GM12875 (cell line): ENCODE results near the gene RRAD.

Experiments used
- H3K4me3 ChIP-seq: one replicate; pipeline ENCODE4 v1.5.1; 2011; ENCODE audit warnings: low read depth, low read length, control low read depth
- TF ChIP-seq, protein P1 (sequence below): IDR thresholded peaks from 2 replicates; pipeline ENCODE4 v1.5.1; 2011; ENCODE audit warnings: low read depth, mild to moderate bottlenecking, control low read depth, inconsistent platforms, low read length, moderate library complexity, borderline replicate concordance; ENCODE audit not compliant: insufficient read depth

RRAD gene

DNA sequence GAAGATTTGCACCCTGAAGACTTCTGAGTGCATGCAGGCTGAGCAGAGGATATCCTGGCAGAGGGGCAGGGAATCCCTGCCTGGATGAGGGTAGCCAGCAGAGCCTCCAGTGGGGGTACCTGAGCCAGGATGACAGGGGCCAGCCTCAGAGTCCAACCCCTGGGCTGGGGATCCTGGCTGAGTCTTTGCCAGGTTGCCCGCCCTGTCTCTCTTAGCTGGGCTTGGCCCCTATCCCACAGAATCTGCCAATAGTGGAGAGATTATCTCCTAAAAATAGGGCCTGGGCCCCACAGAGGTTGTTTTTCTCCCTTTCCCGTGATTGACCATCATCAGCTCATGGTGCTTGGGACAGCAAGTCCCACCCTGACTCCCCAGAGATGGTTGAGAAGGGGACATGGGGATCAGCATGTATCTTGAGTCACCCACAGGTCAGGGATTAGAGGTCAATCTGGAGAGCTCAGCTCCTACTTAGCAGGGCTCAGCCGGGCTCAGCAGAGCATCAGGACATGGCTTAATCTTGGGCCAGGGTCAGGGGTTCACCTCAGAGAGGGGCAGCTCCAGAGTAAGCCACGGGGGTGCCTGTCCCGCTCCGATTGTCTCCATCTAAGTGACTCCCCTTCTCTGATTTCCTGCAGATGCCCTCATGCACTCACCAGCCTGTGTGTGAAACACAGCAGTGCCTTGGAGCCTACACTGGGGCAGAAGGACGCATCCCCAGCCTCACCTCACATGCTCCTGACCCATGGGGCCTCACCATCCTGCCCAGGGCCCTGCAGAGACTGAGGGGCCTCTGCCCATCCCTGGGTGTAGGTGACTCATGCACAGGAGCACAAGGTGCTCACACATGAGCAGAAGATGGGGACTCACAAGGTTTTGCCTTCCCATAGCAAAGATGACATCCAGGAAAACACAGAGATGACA is 18.2 kb downstream of the RRAD start:
- no peak overlapping the region for H3K4me3 ChIP-seq

DNA sequence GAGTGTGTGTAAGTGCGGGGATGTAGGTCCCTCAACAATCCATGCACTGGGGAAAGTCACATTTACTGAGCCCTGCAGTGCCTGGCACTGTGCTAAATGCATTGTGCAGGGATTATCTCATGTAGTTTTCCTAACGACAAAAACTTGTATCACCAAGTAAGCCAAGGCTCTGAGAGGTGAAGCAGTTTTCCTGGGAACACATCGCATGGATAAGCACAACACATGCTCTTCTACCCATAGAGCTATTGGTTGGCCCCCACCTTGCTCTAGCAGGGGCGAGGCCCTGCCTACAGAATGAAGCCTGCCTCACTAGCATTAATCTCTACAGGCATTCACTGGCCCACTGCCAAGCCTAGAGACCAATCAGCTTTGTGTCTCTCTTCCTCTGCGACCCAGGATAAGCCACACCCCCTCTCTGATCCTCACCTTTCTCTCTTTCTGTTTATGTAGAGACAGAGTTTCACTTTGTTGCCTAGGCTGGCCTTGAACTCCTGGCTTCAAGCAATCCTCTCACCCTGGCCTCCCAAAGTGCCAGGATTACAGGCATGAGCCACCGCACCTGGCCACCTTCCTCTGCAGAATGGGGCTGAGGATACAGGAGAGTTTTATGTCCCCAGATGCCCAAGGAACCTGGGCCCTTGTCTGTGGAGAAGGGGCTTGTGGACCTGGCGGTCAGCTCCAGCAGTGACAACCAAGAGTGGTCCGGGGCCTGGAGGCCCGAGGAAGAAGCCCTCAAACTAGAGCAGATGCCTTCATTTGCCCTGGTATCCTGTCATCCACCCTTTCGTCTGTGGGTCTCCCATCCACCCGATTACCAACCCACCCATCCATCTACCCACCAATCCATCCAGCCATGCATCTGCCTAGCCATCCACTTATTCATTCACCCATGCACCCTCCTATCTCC is 19.4 kb downstream of the RRAD start:
- H3K4me3 ChIP-seq, result no peak overlapping the region
- TF ChIP-seq, protein P1, sequence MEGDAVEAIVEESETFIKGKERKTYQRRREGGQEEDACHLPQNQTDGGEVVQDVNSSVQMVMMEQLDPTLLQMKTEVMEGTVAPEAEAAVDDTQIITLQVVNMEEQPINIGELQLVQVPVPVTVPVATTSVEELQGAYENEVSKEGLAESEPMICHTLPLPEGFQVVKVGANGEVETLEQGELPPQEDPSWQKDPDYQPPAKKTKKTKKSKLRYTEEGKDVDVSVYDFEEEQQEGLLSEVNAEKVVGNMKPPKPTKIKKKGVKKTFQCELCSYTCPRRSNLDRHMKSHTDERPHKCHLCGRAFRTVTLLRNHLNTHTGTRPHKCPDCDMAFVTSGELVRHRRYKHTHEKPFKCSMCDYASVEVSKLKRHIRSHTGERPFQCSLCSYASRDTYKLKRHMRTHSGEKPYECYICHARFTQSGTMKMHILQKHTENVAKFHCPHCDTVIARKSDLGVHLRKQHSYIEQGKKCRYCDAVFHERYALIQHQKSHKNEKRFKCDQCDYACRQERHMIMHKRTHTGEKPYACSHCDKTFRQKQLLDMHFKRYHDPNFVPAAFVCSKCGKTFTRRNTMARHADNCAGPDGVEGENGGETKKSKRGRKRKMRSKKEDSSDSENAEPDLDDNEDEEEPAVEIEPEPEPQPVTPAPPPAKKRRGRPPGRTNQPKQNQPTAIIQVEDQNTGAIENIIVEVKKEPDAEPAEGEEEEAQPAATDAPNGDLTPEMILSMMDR, result no peak

More for the DNA sequence above, 18.2 kb downstream of the RRAD start:
- TF ChIP-seq, protein P1, result no peak

DNA sequence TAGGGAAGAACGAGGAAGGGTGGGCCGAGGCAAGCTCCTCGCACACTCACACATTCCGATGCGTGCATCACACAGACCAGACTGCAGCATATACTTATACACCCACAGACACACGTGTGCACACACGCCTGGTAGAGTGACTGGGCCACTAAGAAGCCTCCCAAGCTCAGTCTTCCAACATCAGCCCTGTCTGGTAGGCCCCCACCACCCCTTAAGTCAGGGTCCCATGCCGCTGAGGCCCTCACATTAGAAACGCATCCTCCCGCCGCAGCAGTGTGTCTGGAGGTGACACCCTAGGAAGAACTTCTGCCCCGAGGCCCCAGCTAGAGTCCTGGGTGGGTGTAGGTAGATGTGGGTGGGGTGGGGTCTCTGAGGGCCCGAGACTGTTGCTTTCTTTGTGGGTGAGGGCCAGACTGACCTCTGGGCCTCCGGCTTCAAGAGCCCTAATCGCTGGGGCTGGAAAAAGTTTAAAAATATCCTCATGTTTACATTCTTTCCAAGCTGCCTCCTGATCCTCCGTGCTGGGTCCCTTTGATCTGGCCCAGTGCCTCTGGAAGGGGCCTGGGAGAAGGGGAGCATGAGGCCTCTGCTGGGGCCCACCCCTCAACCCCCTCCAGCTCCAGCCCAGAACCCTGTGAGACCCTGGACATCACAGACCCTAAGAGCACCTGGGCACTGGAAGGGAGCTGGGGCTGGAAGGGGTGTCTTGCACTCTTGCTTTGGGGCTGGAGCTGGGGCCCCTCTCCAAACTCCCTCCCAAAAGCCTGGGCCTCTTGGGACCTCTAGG is 20.3 kb downstream of the RRAD start:
- TF ChIP-seq, protein P1, result no peak
- no peak overlapping the region for H3K4me3 ChIP-seq

DNA sequence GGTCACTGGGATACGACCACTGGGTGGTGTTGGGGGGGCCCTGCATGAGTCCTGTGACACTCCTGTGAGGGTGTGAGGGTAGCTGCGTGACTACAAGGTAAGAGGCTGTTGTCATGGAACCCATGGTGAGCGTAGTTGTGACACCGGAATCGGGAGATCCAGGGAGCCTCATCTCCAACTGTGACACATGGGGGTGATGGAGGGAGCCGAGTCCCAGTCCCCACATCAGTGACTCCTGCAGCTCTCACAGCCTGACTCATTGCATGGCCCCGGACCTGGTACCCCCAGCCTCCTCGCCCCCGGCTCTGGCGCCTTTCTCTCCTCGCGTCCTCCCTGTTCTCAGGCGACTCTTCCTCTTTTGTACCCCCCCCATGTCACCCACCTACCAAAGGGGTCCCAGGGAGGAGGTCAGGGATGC is 20.9 kb downstream of the RRAD start:
- H3K4me3 ChIP-seq, result no peak overlapping the region
- TF ChIP-seq, protein P1, result no peak

DNA sequence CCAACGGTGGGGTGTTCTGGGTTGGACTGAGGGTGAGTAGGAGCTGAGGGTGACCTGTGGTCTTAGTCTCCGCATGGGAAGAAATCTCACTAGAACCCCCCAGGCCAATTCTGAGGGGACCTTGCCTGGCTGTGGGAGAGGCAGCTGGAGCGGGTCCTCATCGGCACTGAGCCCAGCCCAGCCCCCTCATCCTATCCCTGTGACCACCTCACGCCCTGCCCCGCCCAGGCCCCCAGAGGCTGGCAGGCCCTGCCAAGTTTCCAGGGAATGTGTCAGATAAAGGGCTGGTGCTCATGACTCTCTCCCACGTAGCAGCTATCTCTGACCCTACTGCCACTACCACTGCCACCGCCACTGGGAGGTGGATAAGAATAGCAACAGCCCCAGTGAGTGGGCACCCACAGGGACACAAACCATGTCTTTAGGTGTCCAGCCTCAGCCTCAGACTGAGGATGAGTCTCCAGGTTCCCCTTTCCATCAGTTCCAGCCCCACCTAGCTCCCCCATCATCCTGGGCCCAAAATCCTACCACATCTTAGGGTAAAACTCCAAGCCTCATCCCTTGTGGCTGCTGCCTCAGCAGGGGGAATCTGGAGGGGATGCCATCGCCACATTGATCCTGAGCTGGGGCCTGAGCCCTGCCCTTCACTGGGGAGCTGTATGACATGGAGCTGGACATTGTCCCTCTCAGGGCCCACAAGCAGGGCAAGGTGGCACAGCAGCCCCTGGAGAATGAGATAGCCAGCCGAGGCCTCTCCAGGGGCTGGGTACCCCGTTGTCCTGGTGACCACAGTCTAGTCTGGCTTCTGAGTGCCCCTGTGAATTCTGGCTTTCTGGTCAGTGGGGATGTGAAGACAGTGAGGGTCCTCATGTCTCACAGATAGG is 21.5 kb downstream of the RRAD start:
- no peak overlapping the region for H3K4me3 ChIP-seq
- TF ChIP-seq, protein P1, result no peak
